Measurements from ENCODE around the gene CYP39A1.
"Not testable (repeated sequence)": the region's sequence is repeated elsewhere in the genome, so short reads cannot be mapped to it uniquely, and the experiment has no call there.

Gene CYP39A1

DNA sequence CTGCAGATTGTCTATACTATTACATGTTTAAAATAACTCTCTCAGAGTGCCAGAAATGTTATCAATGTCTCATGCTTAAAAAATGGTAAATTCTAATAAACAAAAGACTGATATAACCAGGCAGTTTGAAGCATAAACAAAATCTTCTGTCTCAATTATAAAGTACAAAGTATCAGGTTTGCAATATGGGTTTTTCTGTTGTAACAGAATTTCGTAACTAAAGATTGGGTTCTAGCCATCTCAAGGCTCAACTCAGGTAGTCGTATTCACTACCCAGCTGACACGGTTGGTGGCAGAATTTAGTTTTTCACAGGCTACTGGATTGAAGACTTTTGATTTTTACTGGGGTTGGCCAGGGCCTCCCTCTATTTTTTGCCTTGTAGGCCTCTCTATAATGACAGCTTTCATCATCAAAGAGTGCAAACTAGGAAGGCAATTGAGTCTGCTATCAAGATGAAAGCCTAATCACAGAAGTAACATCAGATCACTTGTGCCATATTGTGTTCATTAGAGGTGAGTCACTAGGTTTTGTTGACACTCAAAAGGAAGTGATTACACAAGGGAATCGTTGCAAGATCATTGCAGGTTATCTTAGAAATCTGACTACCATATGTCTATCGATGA, 3.6 kb downstream of the CYP39A1 start:
- DNase-seq: no peak

DNA sequence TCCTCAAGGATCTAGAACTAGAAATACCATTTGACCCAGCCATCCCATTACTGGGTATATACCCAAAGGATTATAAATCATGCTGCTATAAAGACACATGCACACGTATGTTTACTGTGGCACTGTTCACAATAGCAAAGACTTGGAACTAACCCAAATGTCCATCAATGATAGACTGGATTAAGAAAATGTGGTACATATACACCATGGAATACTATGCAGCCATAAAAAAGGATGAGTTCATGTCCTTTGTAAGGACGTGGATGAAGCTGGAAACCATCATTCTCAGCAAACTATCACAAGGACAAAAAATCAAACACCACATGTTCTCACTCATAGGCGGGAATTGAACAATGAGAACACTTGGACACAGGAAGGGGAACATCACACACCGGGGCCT, 4.5 kb downstream of the CYP39A1 start:
- DNase-seq: not testable (repeated sequence)

DNA sequence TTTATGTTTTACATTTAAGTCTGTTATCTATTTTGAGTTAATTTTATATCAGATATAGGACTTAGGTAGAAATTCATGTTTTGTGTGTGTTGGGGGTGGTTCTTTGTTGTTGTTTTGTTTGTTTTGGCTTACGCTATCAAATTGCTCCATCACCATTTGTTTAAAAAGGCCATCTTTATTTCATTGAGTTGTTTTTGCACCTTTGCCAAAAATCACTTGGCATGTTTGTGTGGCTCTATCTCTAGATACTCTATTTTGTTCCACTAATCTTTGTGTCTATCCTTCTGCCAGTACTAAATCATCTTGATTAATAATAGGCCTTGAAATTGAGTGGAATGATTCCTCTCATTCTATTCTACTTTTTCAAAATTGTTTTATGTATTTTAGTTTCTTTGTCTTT, 7.4 kb downstream of the CYP39A1 start:
- no peak for DNase-seq

DNA sequence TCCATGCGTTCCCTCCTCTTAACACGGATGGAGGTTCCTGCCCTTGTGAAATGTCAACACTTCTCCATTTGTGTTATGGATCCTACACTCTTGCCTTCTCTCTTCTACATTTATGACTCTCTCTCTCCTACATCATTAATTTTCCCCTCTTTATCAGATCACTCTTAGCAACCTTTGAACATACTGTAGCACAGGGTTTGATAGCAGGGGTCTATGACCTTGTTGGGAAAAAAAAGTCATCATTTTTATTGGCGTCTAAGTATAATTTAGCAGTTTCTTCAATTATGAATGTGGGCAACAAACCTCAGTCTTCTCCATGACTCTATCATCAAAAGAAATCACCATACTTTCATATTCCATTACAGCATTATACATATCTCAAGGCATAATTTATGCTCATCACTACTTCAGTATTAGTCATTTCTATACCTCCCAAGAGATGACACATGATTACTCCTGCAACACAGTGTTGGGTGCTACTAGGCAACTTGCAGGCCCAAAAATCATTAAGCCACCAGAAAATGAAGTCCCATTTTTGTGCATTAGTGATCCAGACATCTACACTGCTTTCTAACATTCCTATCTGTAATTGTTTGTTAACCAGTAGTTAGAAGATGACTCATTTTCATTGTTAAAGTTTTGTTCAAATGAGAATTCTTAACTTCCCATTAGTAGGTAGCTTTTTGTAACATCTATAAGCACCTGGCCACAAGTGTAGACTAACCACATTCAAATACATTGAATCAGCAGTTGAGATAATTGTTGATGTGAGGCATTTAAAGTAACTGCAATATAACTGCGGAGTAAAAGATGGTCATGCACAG, 9.5 kb downstream of the CYP39A1 start:
- no peak for DNase-seq

DNA sequence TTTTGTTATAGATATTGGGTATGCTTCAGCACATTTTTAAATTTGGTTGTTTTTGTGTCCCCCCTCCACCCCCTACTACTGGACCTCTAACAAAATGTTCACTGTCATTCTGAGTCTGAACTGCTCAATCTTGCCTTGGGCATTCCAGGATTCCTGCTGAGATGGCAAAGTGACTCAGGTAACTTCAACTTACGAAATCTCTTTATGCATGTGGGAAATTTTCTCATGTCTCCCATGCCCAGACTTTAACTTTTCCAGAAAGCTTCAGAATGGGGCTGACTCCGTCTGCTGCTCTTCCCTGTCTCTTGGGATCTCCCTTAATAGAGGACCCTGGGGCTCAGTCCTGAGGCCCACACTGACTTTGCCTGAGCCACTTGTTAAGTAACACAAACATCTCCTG, 14.0 kb downstream of the CYP39A1 start:
- no peak for DNase-seq

DNA sequence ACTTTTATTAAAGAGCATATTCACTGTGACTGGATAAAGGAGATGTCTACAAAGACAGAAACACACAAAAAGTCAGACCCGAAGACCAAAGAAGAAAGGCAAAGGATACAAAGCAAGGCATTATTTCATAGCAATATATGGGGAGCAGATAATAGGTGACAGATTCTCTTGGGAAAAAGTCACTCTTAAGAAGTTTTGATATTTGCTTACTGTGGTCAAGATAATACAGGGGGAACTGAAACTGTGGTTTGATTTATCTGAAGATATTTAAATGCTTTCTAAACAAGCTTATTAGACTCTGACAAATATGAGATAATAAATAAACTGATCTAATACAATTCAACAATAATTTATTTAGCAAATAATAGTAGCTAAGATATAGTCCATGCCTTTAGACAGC, 14.7 kb downstream of the CYP39A1 start:
- no peak for DNase-seq

DNA sequence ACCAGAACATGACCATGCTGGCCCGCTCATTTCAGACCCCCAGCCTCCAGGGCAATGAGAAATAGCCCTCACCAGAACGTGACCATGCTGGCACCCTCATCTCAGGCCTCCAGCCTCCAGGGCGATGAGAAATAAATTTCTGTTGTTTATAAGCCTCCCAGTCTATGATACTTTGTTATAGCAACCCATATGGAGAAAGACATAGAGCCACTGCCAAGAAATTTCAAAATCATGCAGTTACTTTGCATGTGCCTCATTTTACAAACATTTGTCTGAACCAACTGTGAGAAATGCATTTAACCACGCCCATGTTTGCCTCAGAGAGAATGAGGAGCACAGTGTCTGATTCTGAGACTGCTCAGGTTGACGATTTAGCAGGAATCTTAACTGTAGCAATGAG, 15.5 kb downstream of the CYP39A1 start:
- no peak for DNase-seq

DNA sequence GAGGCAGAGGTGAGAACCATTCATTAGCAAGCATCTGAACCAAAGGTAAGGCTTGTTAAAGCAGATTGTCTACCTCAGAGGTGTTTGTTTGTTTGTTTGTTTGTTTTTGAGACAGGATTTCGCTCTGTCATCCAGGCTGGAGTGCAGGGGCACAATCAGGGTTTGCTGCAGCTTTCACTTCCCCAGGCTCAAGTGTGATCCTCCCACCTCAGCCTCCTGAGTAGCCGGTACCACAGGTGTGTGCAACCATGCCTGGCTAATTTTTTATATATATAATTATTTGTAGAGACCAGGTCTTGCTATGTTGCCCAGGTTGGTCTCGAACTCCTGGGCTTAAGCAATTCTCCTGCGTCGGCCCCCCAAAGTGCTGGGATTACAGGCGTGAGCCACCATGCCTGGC, 17.2 kb downstream of the CYP39A1 start:
- no peak for DNase-seq

DNA sequence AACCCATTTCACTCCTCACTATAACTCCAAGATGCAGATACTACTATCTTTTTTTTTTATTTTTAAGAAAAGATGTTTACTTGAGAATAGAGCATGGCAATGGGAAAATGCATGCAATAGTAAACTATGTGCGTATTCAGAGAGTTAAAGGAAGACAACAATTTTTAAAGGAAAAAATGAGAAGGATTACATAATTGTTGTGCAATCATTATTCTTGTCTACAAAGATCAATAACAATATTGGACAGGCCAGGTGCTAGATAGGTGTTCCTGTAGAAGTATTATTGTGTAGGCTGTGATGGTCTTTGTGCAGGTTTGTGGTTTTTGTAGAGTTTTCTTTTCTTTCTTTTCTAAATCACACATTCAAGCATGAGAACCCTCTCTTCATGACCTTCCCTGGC, 20.6 kb downstream of the CYP39A1 start:
- no peak for DNase-seq

DNA sequence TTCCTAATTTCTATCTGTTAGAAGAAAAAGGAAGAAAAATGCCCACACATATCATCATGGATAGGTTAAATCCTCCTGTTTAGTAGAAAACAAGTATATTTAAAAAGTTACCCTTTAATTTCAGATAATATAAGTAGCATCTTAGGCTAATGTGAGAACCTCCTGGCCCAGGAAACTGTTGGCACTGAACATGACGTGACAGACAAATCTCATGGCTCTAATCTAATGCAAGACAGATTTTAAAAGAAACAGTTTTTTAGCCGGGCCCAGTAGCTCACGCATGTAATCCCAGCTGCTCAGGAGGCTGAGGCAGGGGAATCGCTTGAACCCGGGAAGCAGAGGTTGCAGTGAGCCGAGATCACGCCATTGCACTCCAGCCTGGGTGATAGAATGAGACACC, 22.9 kb downstream of the CYP39A1 start:
- no peak for DNase-seq

DNA sequence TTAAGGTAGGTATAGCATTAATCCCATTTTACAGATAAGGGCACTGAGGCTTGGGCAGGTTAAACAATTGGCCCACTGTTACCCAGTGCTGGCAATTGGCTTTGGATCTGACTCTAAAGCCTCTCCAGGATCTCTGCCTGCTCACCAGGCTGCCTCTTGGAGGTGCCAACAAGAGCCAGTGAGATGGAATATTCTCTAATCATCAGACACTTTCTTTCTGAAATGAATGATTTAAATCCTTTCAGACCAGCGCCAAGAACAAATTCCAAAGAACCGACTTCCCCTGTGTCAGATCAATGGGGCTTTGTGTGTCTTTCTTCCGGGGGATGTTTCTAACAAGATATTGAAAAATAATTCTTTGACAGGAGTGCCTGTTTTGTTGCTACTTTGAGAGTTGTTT, 23.6 kb downstream of the CYP39A1 start:
- DNase-seq: no peak

DNA sequence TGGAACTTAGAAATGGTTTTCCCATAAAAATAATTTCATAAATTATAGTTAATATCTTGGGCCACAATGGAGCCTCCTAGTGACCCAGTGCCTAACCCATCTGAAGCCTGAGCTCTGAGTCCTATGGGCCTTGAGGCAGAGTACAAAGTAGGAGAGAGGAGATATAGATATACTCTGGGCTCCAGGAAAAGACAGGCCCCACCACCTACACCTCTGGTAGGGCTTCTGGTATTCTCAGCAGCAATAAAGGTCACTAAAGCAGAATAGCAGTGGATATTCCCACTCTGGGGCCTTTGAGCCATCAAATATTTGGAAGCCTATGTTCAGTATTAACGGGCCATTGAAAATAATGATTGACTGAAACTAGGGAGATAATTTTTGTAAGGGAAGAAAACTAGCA, 24.1 kb downstream of the CYP39A1 start:
- no peak for DNase-seq

DNA sequence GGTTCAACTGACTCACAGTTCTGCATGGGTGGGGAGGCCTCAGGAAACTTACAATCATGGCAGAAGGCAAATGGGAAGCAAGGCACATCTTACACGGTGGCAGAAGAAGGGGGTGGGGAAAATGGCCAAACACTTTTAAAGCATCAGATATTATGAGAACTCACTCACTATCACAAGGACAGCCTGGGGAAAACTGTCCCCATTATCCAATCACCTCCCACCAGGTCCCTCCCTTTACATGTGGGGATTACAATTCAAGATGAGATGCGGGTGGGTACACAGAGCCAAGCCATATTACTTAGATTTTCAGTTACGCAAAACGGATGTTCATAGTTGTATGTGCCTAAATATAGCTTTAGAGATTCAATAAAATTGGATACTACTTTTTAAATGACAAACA, 25.6 kb downstream of the CYP39A1 start:
- no peak for DNase-seq

DNA sequence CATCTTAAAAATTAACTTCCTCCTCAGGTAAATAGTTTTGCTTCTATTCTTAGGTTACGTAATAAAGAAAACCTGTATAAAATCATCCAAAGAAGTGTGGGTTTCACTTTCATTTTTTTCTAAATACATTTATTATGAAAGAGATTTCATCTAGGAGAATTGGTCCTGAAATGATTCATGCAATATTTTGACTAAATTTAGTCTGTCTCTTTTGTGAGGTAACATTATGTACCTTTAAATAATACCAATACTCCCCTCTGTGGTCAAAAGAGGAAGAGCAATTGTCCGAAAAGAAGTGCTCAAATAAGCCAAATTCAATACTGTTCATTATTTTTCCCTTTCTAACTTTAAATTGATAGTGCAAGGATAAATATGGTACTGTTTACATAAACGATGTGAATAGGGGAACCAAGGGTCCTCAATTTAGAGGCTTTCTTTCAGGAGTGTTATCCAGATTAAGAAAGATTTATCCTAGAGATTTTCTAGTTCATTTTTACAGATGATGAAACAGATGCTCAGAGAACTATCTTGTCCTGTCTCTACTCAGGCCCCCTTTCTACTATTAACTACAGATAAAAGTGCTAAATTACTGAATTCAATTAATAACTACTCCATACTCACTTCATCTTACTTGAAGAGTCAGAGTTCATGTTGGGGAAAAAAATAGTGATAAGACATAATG, 26.2 kb downstream of the CYP39A1 start:
- DNase-seq: no peak

DNA sequence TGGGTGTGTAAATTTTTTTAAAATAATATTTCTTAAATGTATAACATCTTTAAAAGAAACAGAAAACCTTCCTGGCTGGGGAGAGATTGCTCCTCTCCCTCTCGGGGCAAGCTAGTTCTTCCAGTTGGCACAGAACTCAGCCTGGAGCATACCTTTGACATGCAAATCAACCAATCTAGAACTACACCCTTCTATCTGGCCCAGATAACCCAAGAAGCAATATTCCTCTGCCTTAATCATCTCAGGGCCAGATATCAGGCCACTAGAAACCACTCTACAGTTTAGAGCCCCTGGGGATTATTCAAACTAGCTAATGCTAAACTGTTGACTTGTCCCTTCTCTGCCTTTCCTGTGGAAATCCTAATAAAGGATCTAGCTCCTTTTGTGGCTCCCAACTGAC, 33.9 kb downstream of the CYP39A1 start:
- no peak for DNase-seq

DNA sequence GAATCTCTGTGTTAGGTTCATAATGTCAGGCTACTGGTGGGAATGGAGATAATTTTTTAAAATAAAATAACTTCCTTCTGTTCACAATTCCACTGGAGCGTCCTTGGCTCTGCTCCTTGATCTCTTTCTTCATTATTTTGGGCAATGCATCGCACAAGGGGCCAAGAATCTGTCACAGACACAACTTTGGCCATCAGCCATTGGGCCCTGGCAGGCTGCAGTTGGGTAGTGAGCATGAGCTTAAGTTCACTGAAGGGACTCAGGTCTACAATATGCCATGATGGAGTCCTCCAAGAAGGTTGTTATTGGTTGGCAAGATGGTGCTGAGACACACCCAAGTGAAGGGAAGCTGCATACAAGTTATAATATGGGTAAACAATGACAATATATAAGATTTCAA, 40.0 kb downstream of the CYP39A1 start:
- no peak for DNase-seq

DNA sequence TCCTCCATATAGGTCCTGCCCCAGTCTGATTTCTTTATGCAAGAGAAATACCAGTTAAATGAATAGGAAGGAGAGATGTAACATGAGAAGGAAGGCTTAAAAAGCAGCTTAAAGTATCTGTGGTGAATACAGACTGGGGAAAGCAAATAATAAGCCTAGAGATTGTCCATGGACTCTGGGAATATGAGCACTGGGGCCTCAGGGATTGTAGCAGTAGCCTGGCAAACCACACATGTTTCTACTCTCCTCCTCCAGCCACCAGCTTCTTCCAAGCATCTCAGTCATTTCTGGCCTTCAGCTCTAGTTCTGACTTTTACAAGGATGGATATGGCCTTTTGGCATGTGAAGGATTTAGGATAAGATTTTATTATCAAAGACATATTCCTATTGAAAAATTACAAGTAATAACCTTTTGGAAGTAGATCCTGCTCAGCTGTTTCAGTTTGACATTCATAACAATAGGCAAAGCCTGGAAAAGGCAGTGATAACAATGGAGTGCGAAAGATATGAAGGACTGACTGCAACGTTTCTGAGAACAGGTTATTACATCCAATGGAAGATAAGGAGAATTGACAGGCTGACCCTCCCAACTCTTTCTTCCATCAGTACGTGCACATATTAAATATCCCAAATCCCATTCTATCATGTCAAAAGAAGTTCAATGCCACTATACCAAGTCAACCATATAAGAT, 41.6 kb downstream of the CYP39A1 start:
- DNase-seq: no peak

DNA sequence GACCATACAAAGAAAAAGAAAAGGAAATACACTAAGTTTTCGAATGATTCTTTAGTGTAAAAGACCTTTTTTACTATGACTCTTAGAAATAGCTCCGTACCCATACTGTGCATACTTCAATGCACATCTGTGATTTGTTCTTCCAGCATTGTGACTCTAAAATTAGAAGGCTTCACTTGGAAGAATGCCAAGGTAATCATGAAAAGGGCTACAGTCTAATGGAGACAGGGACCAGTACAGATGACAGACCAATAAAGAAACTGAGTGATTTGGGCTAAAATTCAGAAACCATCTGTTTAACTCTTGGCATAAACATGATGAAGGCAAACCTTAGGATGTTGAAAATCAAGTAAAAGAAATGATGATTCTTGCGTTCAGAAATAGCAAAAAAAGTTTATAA, 46.3 kb downstream of the CYP39A1 start:
- DNase-seq: no peak

DNA sequence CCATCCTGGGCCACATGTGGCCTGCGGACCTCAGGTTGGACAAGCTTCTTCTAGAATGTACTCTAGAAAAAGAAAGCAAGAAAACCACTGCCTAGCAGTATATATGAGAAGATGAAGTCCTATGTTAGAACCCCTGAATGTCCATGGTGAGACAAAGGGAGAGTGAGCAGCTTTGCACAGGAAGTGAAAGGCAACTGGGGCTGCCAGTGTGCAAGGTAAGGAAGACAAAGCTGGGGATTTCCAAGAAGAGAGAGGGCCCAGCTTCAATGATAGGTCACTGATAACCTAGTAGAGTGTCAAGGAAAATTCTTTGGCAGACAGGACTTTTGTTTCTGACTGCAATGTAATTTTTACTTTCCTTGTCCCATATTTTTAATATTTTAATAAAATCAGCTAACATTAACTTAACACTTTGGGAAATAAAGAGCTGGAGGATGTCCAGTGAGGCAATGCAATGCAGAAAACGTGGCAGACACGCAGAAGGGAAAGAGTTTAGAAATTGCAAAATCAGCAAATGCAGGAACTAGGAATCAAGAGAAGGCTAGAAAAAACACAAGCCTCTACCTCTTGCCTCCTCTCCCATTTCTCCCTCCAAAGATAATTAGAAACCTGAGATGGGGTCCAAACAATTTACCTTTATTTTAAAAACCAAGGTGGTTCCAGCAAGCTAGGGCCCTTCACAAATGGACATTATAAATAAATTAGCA, 47.4 kb downstream of the CYP39A1 start:
- DNase-seq: no peak

DNA sequence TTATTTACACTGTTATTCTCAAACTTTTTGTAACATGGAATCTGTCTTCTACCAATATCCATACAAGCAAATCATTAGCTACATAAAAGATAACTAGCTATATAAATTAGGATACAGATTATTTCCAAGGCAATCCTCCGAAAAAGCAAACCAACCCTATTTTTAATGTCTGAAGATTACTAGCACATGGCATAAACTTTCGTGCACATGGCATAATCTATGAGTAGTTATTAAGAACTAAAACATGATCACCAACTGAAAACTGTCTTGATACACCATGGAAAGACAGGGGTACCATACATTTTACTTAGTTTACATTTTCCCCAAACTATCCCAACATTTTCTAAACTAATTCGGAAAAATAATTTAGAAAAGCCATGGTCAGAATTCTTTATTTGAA, 54.4 kb downstream of the CYP39A1 start:
- DNase-seq: no peak

DNA sequence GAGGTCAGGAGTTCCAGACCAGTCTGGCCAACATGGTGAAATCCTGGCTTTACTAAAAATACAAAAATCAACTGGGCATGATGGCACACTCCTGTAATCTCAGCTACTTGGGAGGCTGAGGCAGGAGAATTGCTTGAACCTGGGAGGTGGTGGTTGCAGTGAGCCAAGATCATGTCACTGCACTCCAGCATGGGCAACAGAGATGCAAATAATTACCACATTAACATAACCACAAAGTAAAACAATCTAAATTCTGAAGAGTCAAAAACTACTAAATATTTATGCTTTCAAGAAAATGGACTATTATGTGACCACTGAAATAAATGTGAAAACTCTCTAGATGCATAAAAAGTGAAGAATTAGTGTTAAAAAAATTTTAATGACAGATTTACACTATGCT, 59.9 kb downstream of the CYP39A1 start:
- DNase-seq: no peak

DNA sequence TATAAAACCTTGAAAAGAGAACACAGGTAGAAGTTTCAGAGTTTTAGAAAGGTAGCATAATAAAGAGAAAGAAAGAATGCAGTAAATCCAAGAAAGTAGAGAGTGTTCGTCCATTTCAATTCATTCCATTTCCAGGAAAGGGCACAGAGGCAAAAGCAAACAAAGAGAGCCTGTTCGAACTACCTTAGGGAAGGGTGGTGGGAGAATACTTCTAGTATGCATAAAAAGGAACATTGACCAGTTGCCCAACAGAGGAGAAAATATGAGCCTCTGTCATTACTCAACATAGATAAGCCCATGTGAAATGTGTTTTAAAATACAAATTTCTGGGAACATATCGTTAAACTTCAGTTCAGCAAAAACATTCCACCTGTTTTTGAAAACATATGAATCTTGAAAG, 60.6 kb downstream of the CYP39A1 start:
- DNase-seq: no peak

DNA sequence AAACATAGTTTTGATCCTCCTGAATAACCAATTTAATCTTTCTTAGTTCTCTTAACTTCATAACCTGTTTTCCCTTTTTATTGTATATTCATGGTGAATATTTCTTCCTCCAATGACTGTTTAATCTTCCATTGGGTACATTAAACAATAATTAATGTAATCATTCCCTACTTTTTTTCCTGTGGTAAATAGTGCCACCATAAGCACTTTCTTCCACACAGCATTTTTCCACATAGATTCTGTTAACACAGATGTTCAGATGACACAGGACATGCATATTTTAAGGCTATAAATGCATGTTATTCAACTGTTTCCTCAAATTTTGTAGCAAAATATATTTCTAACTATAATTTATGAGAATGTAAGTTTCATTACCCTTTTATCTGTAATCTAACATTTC, 61.9 kb downstream of the CYP39A1 start:
- DNase-seq: no peak
